Kasumi-1 (cell line): ENCODE results near the gene POC1A.
"Not testable (repeated sequence)": the region's sequence is repeated elsewhere in the genome, so short reads cannot be mapped to it uniquely, and the experiment has no call there.

Source experiments
- DNase-seq, 2 experiments: peaks; one replicate each; lab custom pipeline; 2025; lab: John Stamatoyannopoulos, UW

The POC1A gene

GRCh38 chr3:52046902-52047239, 107.4 kb downstream of the POC1A start:
- no peak for DNase-seq

GRCh38 chr3:52046186-52046901, 107.9 kb downstream of the POC1A start:
- DNase-seq, result no peak

GRCh38 chr3:52044869-52045619, 109.2 kb downstream of the POC1A start:
- peak in 1 of 2 experiments; percentile 8 for DNase-seq

- DNase-seq, result no peak
Observed at GRCh38 chr3:52043750-52044149, 110.5 kb downstream of the POC1A start.

GRCh38 chr3:52043039-52043438, 111.2 kb downstream of the POC1A start:
- not testable (repeated sequence) for DNase-seq

GRCh38 chr3:52041118-52041731, 113.0 kb downstream of the POC1A start:
- no peak for DNase-seq

- DNase-seq, result no peak
Observed at GRCh38 chr3:52040600-52040999, 113.6 kb downstream of the POC1A start.

- DNase-seq, result no peak
Observed at GRCh38 chr3:52039846-52040245, 114.4 kb downstream of the POC1A start.

- DNase-seq, result no peak
Observed at GRCh38 chr3:52039426-52039825, 114.8 kb downstream of the POC1A start.

- DNase-seq, result no peak
Observed at GRCh38 chr3:52038227-52038626, 116.0 kb downstream of the POC1A start.

- no peak for DNase-seq
Observed at GRCh38 chr3:52037291-52037690, 116.9 kb downstream of the POC1A start.

- DNase-seq, result no peak
Observed at GRCh38 chr3:52036829-52037228, 117.4 kb downstream of the POC1A start.

- DNase-seq, result no peak
Observed at GRCh38 chr3:52036222-52036694, 118.0 kb downstream of the POC1A start.

- DNase-seq, result no peak
Observed at GRCh38 chr3:52034651-52035050, 119.6 kb downstream of the POC1A start.

GRCh38 chr3:52034212-52034611, 120.0 kb downstream of the POC1A start:
- DNase-seq, result no peak

- not testable (repeated sequence) for DNase-seq
Observed at GRCh38 chr3:52033748-52034147, 120.5 kb downstream of the POC1A start.

GRCh38 chr3:52032702-52033408, 121.4 kb downstream of the POC1A start:
- no peak for DNase-seq

- no peak for DNase-seq
Observed at GRCh38 chr3:52031896-52032295, 122.3 kb downstream of the POC1A start.

- DNase-seq, result no peak
Observed at GRCh38 chr3:52030714-52031310, 123.4 kb downstream of the POC1A start.

- no peak for DNase-seq
Observed at GRCh38 chr3:52029535-52029934, 124.7 kb downstream of the POC1A start.

- no peak for DNase-seq
Observed at GRCh38 chr3:52029053-52029452, 125.2 kb downstream of the POC1A start.

- DNase-seq, result no peak
Observed at GRCh38 chr3:52028572-52028971, 125.7 kb downstream of the POC1A start.
